Prostate gland (tissue), 2 donors: ENCODE data around the gene RIF1.

Experiments used
- POLR2A ChIP-seq: fragments of 450-650 bp; IDR thresholded peaks from one replicate; pipeline ENCODE4 v1.6.1; 2016; ENCODE audit warnings: antibody characterized with exemption, mild to moderate bottlenecking
- POLR2AphosphoS5 ChIP-seq: sonication (generic); formaldehyde crosslinking; IDR thresholded peaks from one replicate; pipeline ENCODE4 v1.6.1; 2017; ENCODE audit warnings: antibody characterized with exemption
- TF ChIP-seq, protein P1 (sequence below), 4 experiments: fragments of 200-600 bp in 2 of 4; fragments of 450-650 bp in 2 of 4; sonication (generic) in 2 of 4; IDR thresholded peaks; 1 replicate in 3 of 4; 2 replicates in 1 of 4; pipeline ENCODE4 v1.5.1; 2016 to 2019; ENCODE audit warnings: antibody characterized with exemption in 4 of 4, mild to moderate bottlenecking in 2 of 4, moderate library complexity in 2 of 4

DNA sequence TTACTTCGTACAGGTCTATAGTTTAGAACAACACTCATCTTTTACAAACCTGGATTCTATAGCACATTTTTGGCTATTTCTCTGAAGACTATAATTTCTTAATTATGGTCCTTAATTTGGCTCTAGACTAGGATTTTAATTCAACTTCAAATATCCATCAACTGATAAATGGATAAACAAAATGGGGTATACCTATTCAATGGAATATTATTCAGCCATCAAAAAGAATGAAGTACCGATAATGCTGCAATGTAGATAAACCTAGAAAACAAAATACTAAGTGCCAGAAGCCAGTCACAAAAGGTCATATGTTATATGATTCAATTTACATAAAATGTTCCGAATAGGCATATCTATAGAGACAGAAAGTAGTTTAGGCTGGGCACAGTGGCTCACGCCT, 15.2 kb upstream of the RIF1 start:
- TF ChIP-seq, protein P1, sequence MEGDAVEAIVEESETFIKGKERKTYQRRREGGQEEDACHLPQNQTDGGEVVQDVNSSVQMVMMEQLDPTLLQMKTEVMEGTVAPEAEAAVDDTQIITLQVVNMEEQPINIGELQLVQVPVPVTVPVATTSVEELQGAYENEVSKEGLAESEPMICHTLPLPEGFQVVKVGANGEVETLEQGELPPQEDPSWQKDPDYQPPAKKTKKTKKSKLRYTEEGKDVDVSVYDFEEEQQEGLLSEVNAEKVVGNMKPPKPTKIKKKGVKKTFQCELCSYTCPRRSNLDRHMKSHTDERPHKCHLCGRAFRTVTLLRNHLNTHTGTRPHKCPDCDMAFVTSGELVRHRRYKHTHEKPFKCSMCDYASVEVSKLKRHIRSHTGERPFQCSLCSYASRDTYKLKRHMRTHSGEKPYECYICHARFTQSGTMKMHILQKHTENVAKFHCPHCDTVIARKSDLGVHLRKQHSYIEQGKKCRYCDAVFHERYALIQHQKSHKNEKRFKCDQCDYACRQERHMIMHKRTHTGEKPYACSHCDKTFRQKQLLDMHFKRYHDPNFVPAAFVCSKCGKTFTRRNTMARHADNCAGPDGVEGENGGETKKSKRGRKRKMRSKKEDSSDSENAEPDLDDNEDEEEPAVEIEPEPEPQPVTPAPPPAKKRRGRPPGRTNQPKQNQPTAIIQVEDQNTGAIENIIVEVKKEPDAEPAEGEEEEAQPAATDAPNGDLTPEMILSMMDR (IDR thresholded peaks at IDR 0.05) = no peak
- TF ChIP-seq POLR2A = no peak
- no peak for TF ChIP-seq POLR2AphosphoS5
